H7 (cell line): ENCODE results near the gene MALT1. TPM values are rescaled to one million over a fixed set of nuclear protein-coding genes. Genes with fewer than 3 reads are reported as not detected.

Source experiments
- DNase-seq: peaks from one replicate; pipeline ENCODE4 v3.0.0; 2012
- H3K27me3 ChIP-seq: 2 replicates; pipeline ENCODE4 v1.6.0; 2011; ENCODE audit warnings: mild to moderate bottlenecking, low read length; ENCODE audit not compliant: control insufficient read depth, insufficient read depth
- H3K36me3 ChIP-seq: replicated peaks from 2 replicates; pipeline ENCODE4 v1.5.1; 2011; ENCODE audit warnings: low read length; ENCODE audit not compliant: control insufficient read depth, insufficient read depth
- H3K4me3 ChIP-seq: 2 replicates; pipeline ENCODE4 v1.5.1; 2011; ENCODE audit warnings: low read depth, mild to moderate bottlenecking, control low read depth, low read length, moderate library complexity; ENCODE audit not compliant: insufficient read depth
- total RNA-seq: library from RNA; depleted of rRNA; stranded (reverse); fragments of >200 nt; shearing (Covaris generic); gene quantifications from 2 replicates; pipeline ENCODE4 v1.2.3, GENCODE V29; 2014

The MALT1 gene
- total RNA-seq, 1 experiment from 2014 or later = 18.9 TPM

DNA sequence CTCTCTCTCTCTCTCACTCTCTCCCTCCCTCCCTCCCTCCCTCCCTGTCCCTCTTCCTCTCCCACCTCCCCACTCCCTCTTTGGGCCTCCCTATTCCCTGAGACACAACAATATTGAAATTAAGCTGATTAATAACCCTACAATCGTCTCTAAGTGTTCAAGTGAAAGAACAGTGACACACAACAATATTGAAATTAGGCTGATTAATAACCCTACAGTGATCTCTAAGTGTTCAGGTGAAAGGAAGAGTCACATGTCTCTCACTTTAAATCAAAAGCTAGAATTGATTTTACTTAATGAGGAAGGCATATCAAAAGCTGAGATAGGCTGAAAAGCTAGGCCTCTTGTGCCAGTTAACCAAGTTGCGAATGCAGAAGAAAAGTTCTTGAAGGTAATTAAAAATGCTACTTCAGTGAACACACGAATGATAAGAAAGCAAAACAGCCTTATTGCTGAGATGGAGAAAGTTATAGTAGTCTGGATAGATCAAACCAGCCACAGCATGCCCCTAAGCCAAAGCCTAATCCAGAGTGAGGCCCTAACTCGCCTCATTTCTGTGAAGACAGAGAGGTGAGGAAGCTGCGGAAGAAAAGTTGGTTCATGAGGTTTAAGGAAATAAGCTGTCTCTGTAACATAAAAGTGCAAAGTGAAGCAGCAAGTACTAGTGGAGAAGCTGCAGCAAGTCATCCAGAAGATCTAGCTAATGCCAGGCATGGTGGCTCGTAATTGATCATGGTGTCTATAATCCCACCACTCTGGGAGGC, 21.3 kb downstream of the MALT1 start:
- Histone ChIP-seq H3K4me3 (no peak overlapping the region), H3K36me3 (no peaks in the 10 kb centered on the region), H3K27me3 (no peaks in the 10 kb centered on the region)
- DNase-seq = no peak

DNA sequence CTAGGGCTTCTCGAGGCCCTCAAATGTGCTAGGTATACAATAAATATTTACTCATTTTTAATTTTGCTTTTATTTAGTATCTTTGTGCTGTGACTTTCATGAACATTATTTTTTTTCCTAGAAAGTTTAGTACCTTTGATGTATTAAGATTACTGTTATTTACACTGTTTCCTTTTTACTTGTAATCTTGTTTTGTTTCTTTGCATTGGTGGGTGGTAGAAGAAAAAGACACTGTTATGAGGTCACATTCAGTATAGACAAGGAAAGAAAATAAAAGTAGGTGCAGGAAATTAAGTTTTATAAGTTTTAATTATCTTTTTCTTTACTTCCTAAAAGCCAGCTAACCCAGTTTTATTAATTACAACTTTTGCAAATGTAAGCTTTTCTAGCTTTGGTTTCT, 23.0 kb downstream of the MALT1 start:
- no peak for DNase-seq
- Histone ChIP-seq H3K27me3 (no peaks in the 10 kb centered on the region), H3K36me3 (no peaks in the 10 kb centered on the region), H3K4me3 (no peak overlapping the region)

DNA sequence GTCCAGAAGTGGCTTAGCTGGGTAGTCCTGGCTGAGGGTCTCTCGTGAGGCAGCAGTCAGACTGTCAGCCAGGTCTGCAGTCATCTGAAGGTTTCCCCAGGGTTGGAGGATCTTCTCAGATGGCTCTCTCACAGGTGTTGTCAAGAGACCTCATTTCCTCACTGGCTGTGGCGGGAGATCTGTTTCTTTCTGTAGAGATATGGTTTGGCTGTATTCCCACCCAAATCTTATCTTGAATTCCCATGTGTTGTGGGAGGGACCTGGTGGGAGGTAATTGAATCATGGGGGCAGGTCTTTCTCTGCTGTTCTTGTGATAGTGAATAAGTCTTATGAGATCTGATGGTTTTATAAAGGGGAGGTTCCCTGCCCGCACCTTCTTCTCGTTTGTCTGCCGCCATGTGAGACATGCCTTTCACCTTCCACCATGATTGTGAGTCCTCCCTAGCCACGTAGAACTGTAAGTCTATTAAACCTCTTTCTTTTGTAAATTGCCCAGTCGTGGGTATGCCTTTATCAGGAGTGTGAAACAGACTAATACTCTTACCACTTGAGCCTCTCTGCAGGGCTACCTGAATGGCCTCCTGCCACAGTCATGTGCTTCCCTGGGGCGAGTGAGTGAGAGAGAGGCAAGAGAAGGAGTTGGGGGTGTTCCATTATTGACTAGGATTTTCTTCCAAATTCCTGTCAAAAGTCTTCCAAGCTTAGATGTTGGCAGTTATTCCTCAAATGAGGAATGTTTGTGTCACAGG, 23.6 kb downstream of the MALT1 start:
- no peak overlapping the region for H3K4me3 ChIP-seq
- DNase-seq = no peak
- no peaks in the 10 kb centered on the region for H3K36me3 ChIP-seq
- no peaks in the 10 kb centered on the region for H3K27me3 ChIP-seq

DNA sequence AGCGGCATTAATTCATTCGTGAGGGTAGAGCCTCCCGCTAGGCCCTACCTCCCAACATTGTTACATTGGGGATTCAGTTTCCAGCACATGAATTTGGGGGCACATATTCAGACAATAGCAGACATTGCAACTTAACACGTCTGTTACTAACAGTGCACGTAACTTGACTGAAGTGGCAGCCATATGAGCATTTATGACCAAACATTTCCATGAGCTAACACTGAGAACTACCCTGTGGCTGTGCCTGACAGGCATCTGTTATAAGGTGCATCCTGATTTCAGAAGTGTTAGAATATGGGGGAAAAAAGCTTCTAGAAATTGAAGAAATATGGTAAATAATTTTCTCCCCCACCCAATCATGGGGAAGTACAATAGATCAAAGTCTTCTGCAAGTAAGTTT, 24.5 kb downstream of the MALT1 start:
- DNase-seq = no peak
- no peaks in the 10 kb centered on the region for H3K27me3 ChIP-seq
- no peaks in the 10 kb centered on the region for H3K36me3 ChIP-seq
- H3K4me3 ChIP-seq = no peak overlapping the region

DNA sequence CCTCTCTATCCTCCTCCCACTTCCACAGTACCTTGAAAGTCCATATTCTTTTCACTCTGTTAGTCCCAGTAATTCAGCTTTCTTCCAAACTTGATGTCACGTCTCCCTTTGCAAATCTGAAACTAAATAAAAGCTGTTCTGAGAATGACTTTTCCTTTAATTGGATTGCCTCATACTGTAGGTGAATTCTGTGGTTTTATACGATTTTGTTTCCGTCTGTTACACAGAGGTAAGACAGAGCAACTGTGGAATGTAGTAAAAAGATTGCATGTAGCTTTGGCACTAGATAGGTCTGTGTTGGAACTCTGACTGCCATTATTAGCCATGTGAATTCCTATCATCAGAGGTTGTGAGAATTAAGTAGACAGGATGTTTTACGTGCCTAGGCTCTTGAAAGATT, 25.9 kb downstream of the MALT1 start:
- DNase-seq = no peak
- Histone ChIP-seq H3K4me3 (no peak overlapping the region), H3K27me3 (no peaks in the 10 kb centered on the region), H3K36me3 (no peaks in the 10 kb centered on the region)

DNA sequence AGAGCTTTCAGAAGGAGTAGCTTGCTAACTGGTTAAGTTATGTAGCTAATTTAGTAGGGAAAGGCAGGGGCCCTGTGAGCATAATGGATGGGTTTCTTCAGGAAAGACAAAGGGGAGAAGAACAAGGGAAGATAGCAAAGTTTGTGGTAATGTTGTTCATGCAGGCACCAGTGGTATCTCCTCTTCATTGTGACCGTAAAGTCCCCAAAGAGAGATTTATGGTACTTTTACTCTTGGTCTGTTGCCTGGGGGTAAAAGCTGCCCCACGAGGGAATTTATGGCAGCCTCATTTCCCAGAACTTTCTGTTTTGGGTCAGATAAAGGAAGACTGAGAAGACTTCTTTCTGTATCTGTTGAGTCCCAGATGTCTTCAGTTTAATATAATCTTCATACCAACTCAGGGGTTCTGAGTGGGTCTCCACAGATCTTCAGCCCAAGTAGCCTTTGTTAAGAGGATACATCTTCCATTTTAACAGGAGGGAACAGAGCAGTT, 27.5 kb downstream of the MALT1 start:
- Histone ChIP-seq H3K4me3 (no peak overlapping the region), H3K27me3 (no peaks in the 10 kb centered on the region), H3K36me3 (no peaks in the 10 kb centered on the region)
- DNase-seq = no peak

GRCh38 chr18:58699551-58699950, 28.3 kb downstream of the MALT1 start:
- no peak for DNase-seq
- H3K36me3 ChIP-seq = no peaks in the 10 kb centered on the region
- no peaks in the 10 kb centered on the region for H3K27me3 ChIP-seq
- no peak overlapping the region for H3K4me3 ChIP-seq

DNA sequence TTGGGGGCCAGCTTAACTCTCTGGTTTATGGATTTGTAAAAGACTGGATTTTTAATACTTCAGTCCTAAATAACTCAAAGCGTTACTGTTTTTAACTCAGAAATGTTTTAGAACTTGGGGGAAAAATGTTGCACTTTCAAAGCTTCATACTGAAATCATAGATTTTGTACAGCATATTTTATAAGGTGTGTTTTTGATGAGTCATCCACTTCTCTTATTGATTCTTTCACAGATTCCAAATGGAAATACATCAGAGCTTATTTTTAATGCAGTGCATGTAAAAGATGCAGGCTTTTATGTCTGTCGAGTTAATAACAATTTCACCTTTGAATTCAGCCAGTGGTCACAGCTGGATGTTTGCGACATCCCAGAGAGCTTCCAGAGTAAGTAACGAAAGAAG, 28.9 kb downstream of the MALT1 start:
- no peaks in the 10 kb centered on the region for H3K27me3 ChIP-seq
- DNase-seq = no peak
- H3K4me3 ChIP-seq = no peak overlapping the region
- H3K36me3 ChIP-seq = no peaks in the 10 kb centered on the region

DNA sequence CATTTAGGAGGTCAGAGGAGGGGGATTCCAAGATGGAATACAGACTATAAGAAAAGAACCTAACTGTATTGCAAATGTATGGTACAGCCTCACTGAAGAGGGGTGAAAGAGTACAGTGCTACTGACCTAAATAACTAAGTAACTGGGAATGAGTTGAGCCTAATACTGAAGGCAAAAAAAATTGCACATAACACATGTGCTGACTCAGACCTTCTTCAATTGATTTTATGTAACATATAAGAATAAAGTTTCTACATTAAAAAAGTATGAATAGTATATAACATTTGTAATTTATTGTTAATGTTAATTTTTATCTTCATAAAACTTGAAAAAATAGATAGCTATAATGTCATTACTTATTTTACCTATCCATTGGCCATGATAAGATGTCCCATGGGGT, 41.7 kb downstream of the MALT1 start:
- DNase-seq = no peak
- no peak overlapping the region for H3K4me3 ChIP-seq
- no peaks in the 10 kb centered on the region for H3K27me3 ChIP-seq
- H3K36me3 ChIP-seq = no peaks in the 10 kb centered on the region; the same call in 1 of the 2 replicates

DNA sequence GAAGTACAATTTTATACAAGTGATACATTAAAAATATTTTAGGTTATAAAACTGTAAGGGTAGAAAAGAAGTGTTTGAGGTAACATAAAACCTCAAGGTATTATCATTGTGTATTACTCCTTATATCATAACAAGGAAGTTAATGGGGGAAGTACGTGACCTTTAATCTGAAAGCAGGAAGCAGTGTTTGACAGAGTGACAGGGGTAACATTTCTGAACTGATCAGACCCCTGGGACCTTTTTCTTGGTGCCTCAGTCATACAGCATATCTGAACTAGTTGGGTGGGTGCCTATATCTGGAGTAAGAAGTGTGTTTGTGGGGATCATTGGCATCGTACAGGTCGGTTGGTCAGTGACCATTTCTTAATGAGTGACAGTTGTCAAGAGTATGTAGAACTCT, 43.0 kb downstream of the MALT1 start:
- Histone ChIP-seq H3K27me3 (no peaks in the 10 kb centered on the region), H3K4me3 (no peak overlapping the region), H3K36me3 (no peaks in the 10 kb centered on the region)
- no peak for DNase-seq

GRCh38 chr18:58714821-58715220, 43.6 kb downstream of the MALT1 start:
- H3K4me3 ChIP-seq = no peak overlapping the region
- no peak for DNase-seq
- H3K27me3 ChIP-seq = no peaks in the 10 kb centered on the region
- no peaks in the 10 kb centered on the region for H3K36me3 ChIP-seq

GRCh38 chr18:58715540-58715939, 44.3 kb downstream of the MALT1 start:
- Histone ChIP-seq H3K36me3 (no peaks in the 10 kb centered on the region), H3K4me3 (no peak overlapping the region), H3K27me3 (no peaks in the 10 kb centered on the region)
- no peak for DNase-seq

DNA sequence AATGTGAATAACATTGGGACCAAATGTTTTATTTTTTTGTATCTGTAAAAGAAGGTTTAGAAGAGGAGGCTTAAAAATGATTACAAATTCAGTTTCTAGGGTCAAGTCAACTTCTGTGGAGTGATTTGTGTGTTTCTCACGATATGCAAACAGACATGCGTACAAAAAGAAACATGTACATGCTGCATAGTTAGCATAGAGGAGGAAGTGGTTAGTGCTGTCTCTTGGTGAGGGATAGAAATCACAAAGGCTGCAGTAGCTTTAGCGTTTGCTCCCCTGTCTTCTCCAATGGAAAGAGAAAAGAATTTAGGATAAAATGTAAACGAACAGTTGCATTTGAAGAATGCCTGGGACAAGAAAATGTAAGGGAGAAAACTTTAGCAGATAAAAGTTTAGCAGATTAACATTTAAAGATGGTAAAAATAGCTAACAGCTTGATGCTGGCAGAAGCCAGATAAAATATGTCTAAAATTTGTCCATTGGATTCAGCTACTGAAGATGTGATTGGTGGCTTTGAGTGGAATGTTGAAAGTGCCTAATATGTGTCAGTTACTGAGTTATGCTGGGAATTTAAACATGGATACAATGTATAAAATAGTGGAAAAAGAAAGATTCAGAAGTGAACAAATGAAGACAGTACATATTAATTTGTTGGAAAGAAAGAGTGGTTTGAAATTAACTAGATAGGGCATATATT, 44.9 kb downstream of the MALT1 start:
- Histone ChIP-seq H3K36me3 (no peaks in the 10 kb centered on the region), H3K4me3 (no peak overlapping the region), H3K27me3 (no peaks in the 10 kb centered on the region)
- DNase-seq = no peak

GRCh38 chr18:58721566-58722239, 50.4 kb downstream of the MALT1 start:
- no peak overlapping the region for H3K4me3 ChIP-seq
- no peaks in the 10 kb centered on the region for H3K27me3 ChIP-seq
- H3K36me3 ChIP-seq = no peaks in the 10 kb centered on the region
- no peak for DNase-seq
